ENCODE measurements around the gene TNFRSF8.

GRCh38 chr1:12125422-12126355 lies 62.6 kb downstream of the TNFRSF8 start:
- TF ChIP-seq CTCF (IDR thresholded peaks at IDR 0.05 in 4 of 5, conservative IDR thresholded peaks at IDR 0.05 in 1 of 5) (no peak), POLR2A (IDR thresholded peaks at IDR 0.05) (no peak)
